ENCODE data around the gene TMEM263.

TMEM263 gene

DNA sequence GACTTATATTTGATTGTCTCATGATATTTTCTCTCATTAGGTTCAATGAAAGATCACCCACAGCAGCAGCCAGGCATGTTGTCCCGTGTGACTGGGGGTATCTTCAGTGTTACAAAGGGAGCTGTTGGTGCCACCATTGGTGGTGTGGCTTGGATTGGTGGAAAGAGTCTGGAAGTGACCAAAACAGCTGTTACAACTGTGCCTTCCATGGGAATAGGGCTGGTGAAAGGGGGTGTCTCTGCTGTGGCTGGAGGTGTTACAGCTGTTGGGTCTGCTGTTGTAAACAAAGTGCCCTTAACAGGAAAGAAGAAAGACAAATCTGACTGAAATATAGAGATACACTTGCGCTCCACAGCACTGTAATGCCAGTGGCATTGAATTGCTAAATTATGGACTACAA lies 15.4 kb downstream of the TMEM263 start:
- in situ Hi-C loops (cut with MboI; ENCODE audit: low pct_unique_long_range_greater_than_20kb, low sequenced_read_pairs, unreplicated experiment), result no loop called here
- TF ChIP-seq, protein P1, sequence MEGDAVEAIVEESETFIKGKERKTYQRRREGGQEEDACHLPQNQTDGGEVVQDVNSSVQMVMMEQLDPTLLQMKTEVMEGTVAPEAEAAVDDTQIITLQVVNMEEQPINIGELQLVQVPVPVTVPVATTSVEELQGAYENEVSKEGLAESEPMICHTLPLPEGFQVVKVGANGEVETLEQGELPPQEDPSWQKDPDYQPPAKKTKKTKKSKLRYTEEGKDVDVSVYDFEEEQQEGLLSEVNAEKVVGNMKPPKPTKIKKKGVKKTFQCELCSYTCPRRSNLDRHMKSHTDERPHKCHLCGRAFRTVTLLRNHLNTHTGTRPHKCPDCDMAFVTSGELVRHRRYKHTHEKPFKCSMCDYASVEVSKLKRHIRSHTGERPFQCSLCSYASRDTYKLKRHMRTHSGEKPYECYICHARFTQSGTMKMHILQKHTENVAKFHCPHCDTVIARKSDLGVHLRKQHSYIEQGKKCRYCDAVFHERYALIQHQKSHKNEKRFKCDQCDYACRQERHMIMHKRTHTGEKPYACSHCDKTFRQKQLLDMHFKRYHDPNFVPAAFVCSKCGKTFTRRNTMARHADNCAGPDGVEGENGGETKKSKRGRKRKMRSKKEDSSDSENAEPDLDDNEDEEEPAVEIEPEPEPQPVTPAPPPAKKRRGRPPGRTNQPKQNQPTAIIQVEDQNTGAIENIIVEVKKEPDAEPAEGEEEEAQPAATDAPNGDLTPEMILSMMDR (IDR thresholded peaks at IDR 0.05; ENCODE audit: extremely low read depth, insufficient read depth, missing control alignments), result no peak
- DNase-seq (ENCODE audit: low spot score), result no peak

DNA sequence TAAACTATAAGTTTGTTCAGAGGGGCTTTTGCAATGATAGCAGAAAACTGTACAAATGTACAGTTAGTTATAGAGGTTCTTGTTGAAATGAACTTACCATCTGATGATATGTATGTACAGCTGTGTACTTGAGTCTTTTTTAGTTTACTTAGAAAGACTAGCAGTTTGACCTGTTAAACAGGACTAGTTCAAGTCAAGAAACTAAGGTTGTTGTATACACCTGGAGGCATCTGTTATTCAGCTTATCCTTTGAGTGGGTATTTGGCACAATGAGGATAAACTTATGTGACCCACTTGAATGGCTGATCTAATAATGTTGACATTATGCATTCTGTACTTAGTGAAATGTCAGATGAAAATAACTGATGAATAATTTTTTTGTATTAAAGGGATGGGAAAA lies 17.8 kb downstream of the TMEM263 start:
- DNase-seq (ENCODE audit: low spot score), result no peak
- in situ Hi-C loops (cut with MboI; ENCODE audit: low pct_unique_long_range_greater_than_20kb, low sequenced_read_pairs, unreplicated experiment), result no loop called here
- TF ChIP-seq, protein P1 (IDR thresholded peaks at IDR 0.05; ENCODE audit: extremely low read depth, insufficient read depth, missing control alignments), result no peak

DNA sequence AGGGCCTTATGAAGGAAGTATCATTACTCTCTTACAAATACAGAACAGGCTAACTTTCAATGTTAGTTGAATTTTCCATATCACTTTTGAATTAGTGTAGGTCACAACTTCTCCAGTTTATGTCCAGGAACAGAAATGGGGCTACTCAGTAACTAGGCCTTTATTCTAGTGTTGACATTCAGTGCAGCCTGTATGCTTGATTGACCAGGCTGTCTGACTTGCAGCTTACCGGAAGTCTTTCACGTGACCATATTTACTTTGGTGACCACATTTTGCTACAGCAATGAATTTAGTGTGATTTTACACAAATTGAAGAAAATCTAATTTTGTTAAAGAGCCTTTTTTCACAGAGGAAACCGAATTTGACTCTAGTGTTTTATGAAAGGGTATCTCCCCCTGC lies 18.8 kb downstream of the TMEM263 start:
- TF ChIP-seq, protein P1 (IDR thresholded peaks at IDR 0.05; ENCODE audit: extremely low read depth, insufficient read depth, missing control alignments), result no peak
- peak; percentile 38 for DNase-seq (ENCODE audit: low spot score)
- in situ Hi-C loops (cut with MboI; ENCODE audit: low pct_unique_long_range_greater_than_20kb, low sequenced_read_pairs, unreplicated experiment), result no loop called here

DNA sequence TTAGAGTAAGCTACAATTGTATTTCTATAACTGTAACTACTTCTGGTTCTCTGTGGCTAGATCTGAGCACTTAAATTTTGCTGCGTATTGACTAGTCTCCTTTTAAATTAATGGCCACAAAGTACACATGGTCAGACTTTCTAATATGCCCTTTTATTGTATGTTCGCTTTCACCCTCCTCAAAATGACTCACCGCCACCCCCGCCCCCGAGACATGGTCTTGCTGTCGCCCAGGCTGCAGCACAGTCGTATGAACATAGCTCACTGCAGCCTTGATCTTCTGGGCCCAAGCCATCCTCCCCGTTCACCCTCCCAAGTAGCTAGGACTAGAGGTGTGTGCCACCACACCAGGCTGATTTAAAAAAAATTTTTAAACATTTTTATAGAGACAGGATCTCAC lies 19.4 kb downstream of the TMEM263 start:
- no peak for DNase-seq (ENCODE audit: low spot score)
- in situ Hi-C loops (cut with MboI; ENCODE audit: low pct_unique_long_range_greater_than_20kb, low sequenced_read_pairs, unreplicated experiment), result no loop called here
- TF ChIP-seq, protein P1 (IDR thresholded peaks at IDR 0.05; ENCODE audit: extremely low read depth, insufficient read depth, missing control alignments), result no peak

DNA sequence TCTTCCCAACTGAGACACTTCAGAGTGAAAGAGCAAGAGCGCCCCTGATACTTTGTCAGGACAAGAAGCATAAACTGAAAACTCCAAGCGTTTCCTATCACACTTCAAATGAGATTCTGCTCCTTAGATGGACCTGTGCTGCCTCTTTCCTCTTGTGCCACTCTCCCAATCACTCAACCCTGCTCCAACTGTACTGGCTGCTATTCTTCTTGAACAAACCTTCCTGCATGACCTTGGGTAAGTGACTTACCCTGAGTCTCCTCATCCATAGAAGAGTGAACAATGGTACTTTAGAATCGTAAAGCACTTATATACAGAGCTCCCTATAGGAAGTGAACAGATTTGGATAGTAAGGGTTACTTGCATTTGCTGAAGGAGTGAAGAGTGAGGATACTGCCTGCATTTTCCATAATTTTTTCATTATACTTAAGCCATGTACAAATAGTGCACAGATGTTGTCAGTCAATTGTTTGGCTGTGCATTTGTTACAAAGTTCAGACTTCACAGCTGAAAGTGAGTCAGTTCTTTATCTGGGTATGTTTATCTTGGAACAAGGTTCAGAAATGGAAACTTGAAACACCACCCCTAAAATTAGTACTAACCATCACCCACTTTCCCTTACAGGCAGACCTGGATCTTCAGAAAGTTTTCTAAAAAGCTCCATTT lies 20.4 kb downstream of the TMEM263 start:
- in situ Hi-C loops (cut with MboI; ENCODE audit: low pct_unique_long_range_greater_than_20kb, low sequenced_read_pairs, unreplicated experiment), result no loop called here
- DNase-seq (ENCODE audit: low spot score), result no peak
- TF ChIP-seq, protein P1 (IDR thresholded peaks at IDR 0.05; ENCODE audit: extremely low read depth, insufficient read depth, missing control alignments), result no peak

DNA sequence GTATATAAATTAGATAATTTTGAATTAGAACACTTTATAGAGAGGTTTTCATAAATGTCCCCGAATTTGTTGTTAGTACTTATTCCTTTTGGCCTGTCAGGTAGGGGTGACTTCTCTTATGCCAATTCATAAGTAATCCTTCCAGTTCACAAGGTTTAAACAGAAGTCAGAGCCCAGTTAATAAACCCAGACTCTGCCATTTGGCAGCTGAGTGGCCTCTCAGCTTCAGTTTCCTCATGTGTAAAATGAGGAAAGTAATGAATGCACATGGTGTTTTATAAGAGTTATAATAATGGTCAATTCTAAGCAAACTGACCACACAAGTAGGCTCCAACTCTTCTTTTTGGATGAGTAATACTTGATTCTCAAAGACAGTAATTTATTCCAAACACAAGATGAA lies 21.0 kb downstream of the TMEM263 start:
- TF ChIP-seq, protein P1 (IDR thresholded peaks at IDR 0.05; ENCODE audit: extremely low read depth, insufficient read depth, missing control alignments), result no peak
- in situ Hi-C loops (cut with MboI; ENCODE audit: low pct_unique_long_range_greater_than_20kb, low sequenced_read_pairs, unreplicated experiment), result no loop called here

More for the DNA sequence above, 21.0 kb downstream of the TMEM263 start:
- DNase-seq (ENCODE audit: low spot score), result no peak

All from GM13977 (cell line).